Thyroid gland (tissue), 4 donors: ENCODE data around the gene SEPSECS.

Experiments used
- CTCF ChIP-seq, 6 experiments: fragments of 200-600 bp in 3 of 6; fragments of 450-650 bp in 3 of 6; sonication (generic) in 3 of 6; IDR thresholded peaks; one replicate each; pipeline ENCODE4 v1.5.1; 2016 to 2019; ENCODE audit warnings: antibody characterized with exemption in 6 of 6, mild to moderate bottlenecking in 2 of 6, inconsistent platforms in 1 of 6, moderate library complexity in 1 of 6
- POLR2A ChIP-seq, 2 donors: fragments of 450-650 bp; IDR thresholded peaks; one replicate each; pipeline ENCODE4 v1.6.1; 2017; ENCODE audit warnings: antibody characterized with exemption in 2 of 2, mild to moderate bottlenecking in 2 of 2, moderate library complexity in 1 of 2

- TF ChIP-seq CTCF (IDR thresholded peaks at IDR 0.05) (no peak), POLR2A (IDR thresholded peaks at IDR 0.05) (no peak)
Measured at GRCh38 chr4:25165916-25166315, 5.7 kb upstream of the SEPSECS start.
